Pancreas (tissue), 10 donors: Measurements from ENCODE around the gene TRAF4. TPM values are rescaled to one million over a fixed set of nuclear protein-coding genes. Genes with fewer than 3 reads are reported as not detected.

Source experiments
- ATAC-seq, 4 donors: fragments of 200-7000 bp; cut with Tn5 transposase; one replicate each; pipeline versions ENCODE4 v1.8.0 to v1.9.1; 2020; ENCODE audit warnings: mild to moderate bottlenecking in 4 of 4, moderate library complexity in 4 of 4
- DNase-seq, 6 donors: peaks; one replicate each; pipeline ENCODE4 v3.0.0-alpha.2; 2020
- FAIRE-seq: peaks from 2 replicates; lab custom pipeline; 2012; peaks lifted over from hg19 to GRCh38; lab: Jason Lieb, UNC
- H3K27ac ChIP-seq, 4 donors: fragments of 200-600 bp; sonication (generic); 1 replicate in 3 of 4; 2 replicates in 1 of 4; pipeline versions ENCODE4 v1.5.0 to v1.8.0; 2020
- H3K27me3 ChIP-seq, 4 donors: fragments of 200-600 bp; one replicate each; pipeline ENCODE4 v1.8.0; 2021
- H3K36me3 ChIP-seq, 3 donors: fragments of 200-600 bp; sonication (generic) in 1 of 3; one replicate each; pipeline versions ENCODE4 v1.5.0 to v1.8.0; 2020 to 2021
- H3K4me1 ChIP-seq, 3 donors: fragments of 200-600 bp; one replicate each; pipeline ENCODE4 v1.8.0; 2021
- H3K4me3 ChIP-seq, 4 donors: fragments of 200-600 bp; sonication (generic) in 2 of 4; one replicate each; pipeline versions ENCODE4 v1.5.0 to v1.8.0; 2020 to 2021
- H3K9me3 ChIP-seq, 4 donors: fragments of 200-600 bp; one replicate each; pipeline ENCODE4 v1.8.0; 2021
- CTCF ChIP-seq, 4 donors: fragments of 200-600 bp; sonication (generic) in 3 of 4; IDR thresholded peaks; one replicate each; pipeline versions ENCODE4 v1.5.0 to v1.8.0; 2021; ENCODE audit warnings: antibody characterized with exemption in 4 of 4
- WGBS, 2 donors: extraction: QIAGEN DNeasy Blood & Tissue Kit; methylation state at CpG; one replicate each; pipeline ENCODE4 v1.1.7; 2013; 5-methylcytosine and 5-hydroxymethylcytosine counted together
- intact Hi-C, 3 donors: fragments of 100-400 bp; cut with DNase I; formaldehyde crosslinking; loops; one replicate each; pipeline versions ENCODE4 v1.11.1 to v1.14.2; 2022
- polyA plus RNA-seq, 2 donors: library from polyadenylated mRNA; stranded (reverse); fragments of 200-250 nt; gene quantifications; one replicate each; pipeline ENCODE4 v1.2.3, GENCODE V29; 2013
- total RNA-seq, 6 donors: library from RNA; stranded (reverse); fragmentation: NEBNext Ultra II Directional in 4 of 6; extraction: Animal tissue kit (Norgen Biotek cat#: 25700) in 4 of 6; gene quantifications; one replicate each; pipeline versions ENCODE4 v1.2.1 to v1.2.4, GENCODE V29; 2021 to 2023
- donor health status: healthy with polysubstance abuse.
- donor health status: DM: no; HTN: no; CAD: no; lungs with moderate emphysema.
- donor health status: DM: no; HTN: no; CAD: no.
- donor health status: control.
- donor health status: control.
- donor health status: Bipolar disorder and iron deficiency.
- donor health status: DM: yes; HTN: yes; CAD: no.
- donor health status: DM: no; HTN: no; CAD: no.
- donor health status: DM: no; HTN: no; CAD: no.
- donor health status: DM: yes; HTN: yes; CAD: no.

The TRAF4 gene
- total and polyA plus RNA-seq, 8 donors = 22.6 to 48.2 (median 33.2) TPM

GRCh38 chr17:28749516-28750177 is 5.8 kb downstream of the TRAF4 start:
- FAIRE-seq (no peak), DNase-seq (peak in 2 of 6 donors; percentile 49 to 65), ATAC-seq (no peak)
- H3K36me3 ChIP-seq = peaks cover 0 to 23% (median 12%) of the 10 kb centered on the region in 3 donors
- TF ChIP-seq CTCF (IDR thresholded peaks at IDR 0.05) = no peak
- no peak overlapping the region for H3K4me3 ChIP-seq
- intact Hi-C loops = no loop called here
- WGBS, 2 donors = 48 to 54% methylated on average over 11 of the region's 11 CpGs
- H3K9me3 ChIP-seq = no peaks in the 10 kb centered on the region
- peak overlapping the region in 2 of 4 donors; percentile 52 to 57 for H3K27ac ChIP-seq
- H3K27me3 ChIP-seq = no peaks in the 10 kb centered on the region
- peaks cover 38 to 48% (median 43%) of the 10 kb centered on the region in 3 donors for H3K4me1 ChIP-seq

- peak; percentile 87 to 96 (median 94) for DNase-seq
Measured at GRCh38 chr17:28750178-28751047, 6.6 kb downstream of the TRAF4 start.

GRCh38 chr17:28751600-28752366 is 8.0 kb downstream of the TRAF4 start:
- TF ChIP-seq CTCF (IDR thresholded peaks at IDR 0.05) = no peak
- intact Hi-C loops = no loop called here
- FAIRE-seq = no peak

More at GRCh38 chr17:28750178-28751047, 6.6 kb downstream of the TRAF4 start:
- no peaks in the 10 kb centered on the region for H3K9me3 ChIP-seq
- H3K4me3 ChIP-seq = no peak overlapping the region
- H3K27me3 ChIP-seq = no peaks in the 10 kb centered on the region
- H3K4me1 ChIP-seq = peaks cover 38 to 48% (median 43%) of the 10 kb centered on the region in 3 donors
- H3K36me3 ChIP-seq = peaks cover 0 to 23% (median 12%) of the 10 kb centered on the region in 3 donors
- TF ChIP-seq CTCF (IDR thresholded peaks at IDR 0.05) = peak; percentile 97 to 100 (median 100)
- 19 to 22% methylated on average over 20 of the region's 20 CpGs for WGBS, 2 donors
- H3K27ac ChIP-seq = peak overlapping the region in 2 of 4 donors; percentile 52 to 57
- intact Hi-C loops = no loop called here
- ATAC-seq (peak; percentile 49 to 78 (median 66)), FAIRE-seq (no peak)

GRCh38 chr17:28755486-28755885 is 11.7 kb downstream of the TRAF4 start:
- H3K9me3 ChIP-seq = no peaks in the 10 kb centered on the region
- peaks cover 0 to 4% (median 0%) of the 10 kb centered on the region in 3 donors for H3K4me1 ChIP-seq
- WGBS, 2 donors = 85 to 91% methylated on average over 7 of the region's 7 CpGs
- H3K36me3 ChIP-seq = peaks cover 0 to 21% (median 6%) of the 10 kb centered on the region in 3 donors
- TF ChIP-seq CTCF (IDR thresholded peaks at IDR 0.05) = no peak
- no peak overlapping the region for H3K4me3 ChIP-seq
- FAIRE-seq (no peak), ATAC-seq (no peak), DNase-seq (peak in 1 of 6 donors; percentile 22)
- no peaks in the 10 kb centered on the region for H3K27me3 ChIP-seq
- intact Hi-C loops = loop anchor here in 1 of 3 donors (5.0 kb wide), 1 partner anchor 33 kb away; no protein-coding TSS in a partner anchor
- H3K27ac ChIP-seq = no peak overlapping the region

More at GRCh38 chr17:28751600-28752366, 8.0 kb downstream of the TRAF4 start:
- H3K4me3 ChIP-seq = no peak overlapping the region
- DNase-seq (peak in 1 of 6 donors; percentile 12), ATAC-seq (no peak)
- H3K9me3 ChIP-seq = no peaks in the 10 kb centered on the region
- H3K27me3 ChIP-seq = no peaks in the 10 kb centered on the region
- H3K27ac ChIP-seq = no peak overlapping the region
- H3K36me3 ChIP-seq = peaks cover 0 to 23% (median 12%) of the 10 kb centered on the region in 3 donors
- H3K4me1 ChIP-seq = peaks cover 30 to 36% (median 33%) of the 10 kb centered on the region in 3 donors
- 93 to 94% methylated on average over 10 of the region's 10 CpGs for WGBS, 2 donors
